PC-9 (cell line): Measurements from ENCODE around the gene ARHGAP30. TPM values are rescaled to one million over a fixed set of nuclear protein-coding genes. Genes with fewer than 3 reads are reported as not detected.

ENCODE experiments used
- BruUV-seq: library from RNA; stranded (reverse); fragments of 400-500 nt; replicated peaks from 2 replicates; lab custom pipeline; 2021; lab: Mats Ljungman, UMichigan
- CTCF ChIA-PET: fragments of 300-600 bp; sonication (Branson Sonifier 250); formaldehyde crosslinking; loops from one replicate; lab custom pipeline; 2022; ENCODE audit warnings: antibody characterized with exemption; lab: Charles Lee
- POLR2A ChIA-PET: fragments of 300-600 bp; sonication (Branson Sonifier 250); formaldehyde crosslinking; loops from one replicate; lab custom pipeline; 2022; ENCODE audit warnings: antibody characterized with exemption; ENCODE audit not compliant: unreplicated experiment; lab: Charles Lee
- DNase-seq, 2 experiments: peaks; one replicate each; pipeline versions ENCODE4 v3.0.0 to v3.0.0-alpha.2; 2015 to 2022; ENCODE audit warnings: mixed read lengths in 1 of 2
- H2AFZ ChIP-seq: fragments of 200-600 bp; sonication (generic); 2 replicates; pipeline ENCODE4 v1.8.1; 2017; ENCODE audit warnings: antibody characterized with exemption
- H3F3A ChIP-seq: fragments of 200-600 bp; sonication (generic); 2 replicates; pipeline ENCODE4 v1.8.1; 2017; ENCODE audit warnings: antibody characterized with exemption, mild to moderate bottlenecking, low read depth; ENCODE audit not compliant: insufficient read depth
- H3K27ac ChIP-seq: fragments of 200-600 bp; sonication (generic); 2 replicates; pipeline ENCODE4 v1.6.1; 2016; ENCODE audit warnings: mixed run types
- H3K27me3 ChIP-seq: fragments of 200-600 bp; sonication (generic); 2 replicates; pipeline ENCODE4 v1.6.1; 2016; ENCODE audit warnings: low read depth, mixed run types; ENCODE audit not compliant: insufficient read depth
- H3K36me3 ChIP-seq: fragments of 200-600 bp; sonication (generic); 2 replicates; pipeline ENCODE4 v1.6.1; 2016; ENCODE audit warnings: low read depth, mixed run types
- H3K4me1 ChIP-seq: fragments of 200-600 bp; sonication (generic); replicated peaks from 2 replicates; pipeline ENCODE4 v1.6.1; 2016; ENCODE audit warnings: mixed run types; ENCODE audit not compliant: insufficient read depth
- H3K4me2 ChIP-seq: fragments of 200-600 bp; sonication (generic); 2 replicates; pipeline ENCODE4 v1.6.1; 2017; ENCODE audit warnings: mixed run types
- H3K4me3 ChIP-seq: fragments of 200-600 bp; sonication (generic); 2 replicates; pipeline ENCODE4 v1.6.1; 2016; ENCODE audit warnings: mixed run types
- H3K79me2 ChIP-seq: fragments of 200-600 bp; sonication (generic); 2 replicates; pipeline ENCODE4 v1.6.1; 2017; ENCODE audit warnings: low read depth, mixed run types
- H3K9me2 ChIP-seq: fragments of 200-600 bp; sonication (generic); 2 replicates; pipeline ENCODE4 v1.8.1; 2017; ENCODE audit warnings: mild to moderate bottlenecking; ENCODE audit not compliant: insufficient read depth
- H3K9me3 ChIP-seq: fragments of 200-600 bp; sonication (generic); 2 replicates; pipeline ENCODE4 v1.8.1; 2016; ENCODE audit warnings: low read depth; ENCODE audit not compliant: insufficient read depth
- H4K20me1 ChIP-seq: fragments of 200-600 bp; sonication (generic); 2 replicates; pipeline ENCODE4 v1.8.1; 2017; ENCODE audit not compliant: insufficient read depth
- EZH2 ChIP-seq: fragments of 200-600 bp; sonication (generic); IDR thresholded peaks from 2 replicates; pipeline ENCODE4 v1.8.0; 2017; ENCODE audit warnings: antibody characterized with exemption, low read depth
- intact Hi-C: fragments of 100-400 bp; cut with micrococcal nuclease; formaldehyde crosslinking; loops from one replicate; pipeline ENCODE4 v1.10.0; 2022; ENCODE audit not compliant: unreplicated experiment
- total RNA-seq: library from RNA; stranded (reverse); gene quantifications from 2 replicates; pipeline ENCODE4 v1.2.3, GENCODE V29; 2021
- TF ChIP-seq, protein P1 (sequence below): fragments of 200-600 bp; sonication (generic); conservative IDR thresholded peaks from 2 replicates; pipeline ENCODE4 v1.6.1; 2017; ENCODE audit warnings: mixed run types, antibody characterized with exemption, mild to moderate bottlenecking, moderate library complexity

The ARHGAP30 gene
- total RNA-seq, 1 experiment from 2014 or later = 0.46 TPM

DNA sequence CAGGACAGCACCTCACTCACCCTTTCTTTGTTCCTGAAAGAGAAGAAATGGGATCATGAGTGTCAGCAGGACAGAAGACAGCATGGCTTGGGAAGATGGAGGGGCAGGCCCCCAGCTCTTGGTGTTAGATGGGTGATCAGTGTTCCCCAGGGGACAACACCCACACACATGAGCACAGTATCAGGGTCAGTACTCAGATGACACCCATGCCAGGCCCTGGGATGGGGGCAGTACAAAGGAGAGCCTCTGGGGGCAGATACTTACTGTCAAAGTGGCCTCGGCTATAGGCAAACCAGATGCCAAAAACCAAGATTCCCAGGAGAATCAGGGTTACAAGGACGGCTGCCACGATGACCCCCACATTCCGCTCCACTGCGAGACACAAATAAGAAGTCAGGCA, 70.3 kb downstream of the ARHGAP30 start:
- DNase-seq = no peak
- BruUV-seq = no TSS peak
- ChIA-PET CTCF (no interaction called here), POLR2A (no interaction called here)
- H3K36me3 ChIP-seq = peaks cover 40% of the 10 kb centered on the region
- H2AFZ ChIP-seq = no peak overlapping the region
- no peak overlapping the region for H3K4me3 ChIP-seq
- H3K79me2 ChIP-seq = peaks cover 19% of the 10 kb centered on the region
- intact Hi-C loops = loop anchor here (10.0 kb wide), 1 partner anchor 135 kb away; the partner anchor contains the start of gene DEDD
- TF ChIP-seq, protein P1, sequence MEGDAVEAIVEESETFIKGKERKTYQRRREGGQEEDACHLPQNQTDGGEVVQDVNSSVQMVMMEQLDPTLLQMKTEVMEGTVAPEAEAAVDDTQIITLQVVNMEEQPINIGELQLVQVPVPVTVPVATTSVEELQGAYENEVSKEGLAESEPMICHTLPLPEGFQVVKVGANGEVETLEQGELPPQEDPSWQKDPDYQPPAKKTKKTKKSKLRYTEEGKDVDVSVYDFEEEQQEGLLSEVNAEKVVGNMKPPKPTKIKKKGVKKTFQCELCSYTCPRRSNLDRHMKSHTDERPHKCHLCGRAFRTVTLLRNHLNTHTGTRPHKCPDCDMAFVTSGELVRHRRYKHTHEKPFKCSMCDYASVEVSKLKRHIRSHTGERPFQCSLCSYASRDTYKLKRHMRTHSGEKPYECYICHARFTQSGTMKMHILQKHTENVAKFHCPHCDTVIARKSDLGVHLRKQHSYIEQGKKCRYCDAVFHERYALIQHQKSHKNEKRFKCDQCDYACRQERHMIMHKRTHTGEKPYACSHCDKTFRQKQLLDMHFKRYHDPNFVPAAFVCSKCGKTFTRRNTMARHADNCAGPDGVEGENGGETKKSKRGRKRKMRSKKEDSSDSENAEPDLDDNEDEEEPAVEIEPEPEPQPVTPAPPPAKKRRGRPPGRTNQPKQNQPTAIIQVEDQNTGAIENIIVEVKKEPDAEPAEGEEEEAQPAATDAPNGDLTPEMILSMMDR = no peak
- no peak for TF ChIP-seq EZH2
- no peaks in the 10 kb centered on the region for H3K9me2 ChIP-seq
- no peaks in the 10 kb centered on the region for H3K27me3 ChIP-seq
- H3K9me3 ChIP-seq = no peaks in the 10 kb centered on the region
- H3F3A ChIP-seq = peaks cover 33% of the 10 kb centered on the region
- H3K4me2 ChIP-seq = no peak overlapping the region
- H3K27ac ChIP-seq = no peak overlapping the region
- peaks cover 33% of the 10 kb centered on the region for H3K4me1 ChIP-seq
- H4K20me1 ChIP-seq = 0 out of 2 replicates have a peak, but pooled peaks cover 4% of the 10 kb centered on the region

DNA sequence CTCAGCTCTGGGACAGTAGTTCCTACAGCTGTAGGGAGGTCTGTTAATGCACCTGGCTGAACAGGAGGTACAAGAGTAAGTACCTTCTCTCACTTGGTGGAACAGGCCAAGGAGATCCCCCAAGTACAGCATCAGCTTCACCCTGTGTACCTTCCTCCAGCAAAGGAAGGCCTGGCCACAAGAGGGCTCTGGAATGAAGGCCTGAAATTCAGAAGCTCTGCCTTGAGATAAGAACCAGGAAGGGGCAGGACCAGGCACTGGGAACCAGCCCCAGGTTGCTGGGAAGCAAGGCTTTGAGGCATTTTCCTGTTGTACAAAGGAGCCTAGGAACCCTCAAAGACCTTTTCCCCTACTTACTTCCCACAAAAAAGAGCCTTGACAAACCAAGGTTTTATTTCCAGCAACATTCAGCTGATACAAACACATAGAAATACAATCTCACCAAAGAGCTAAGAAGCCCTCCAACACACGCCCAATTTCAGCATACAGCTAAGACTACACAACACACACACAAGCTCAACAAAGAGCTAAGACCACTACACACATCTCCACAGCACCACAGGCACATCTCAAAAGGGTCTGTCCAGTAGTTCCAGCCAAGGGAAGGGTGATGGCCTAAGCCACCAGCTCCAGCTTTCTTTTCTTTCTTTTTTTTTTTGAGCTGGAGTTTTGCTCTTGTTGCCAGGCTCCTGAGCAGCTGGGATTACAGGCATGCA, 72.2 kb downstream of the ARHGAP30 start:
- no peaks in the 10 kb centered on the region for H3K27me3 ChIP-seq
- ChIA-PET CTCF (interaction anchor here (0.6 to 1.7 kb wide), 6 partner anchors 24 to 410 kb away, joined by 3 to 13 read pairs (median 4); partner anchors contain the start of genes KLHDC9 and USF1), POLR2A (interaction anchor here (0.6 kb wide), 1 partner anchor 138 kb away, joined by 5 read pairs; no protein-coding TSS in a partner anchor)
- H3K4me2 ChIP-seq = no peak overlapping the region
- peaks cover 37% of the 10 kb centered on the region for H3K4me1 ChIP-seq
- DNase-seq = peak; percentile 54 to 57
- H3K4me3 ChIP-seq = no peak overlapping the region
- H4K20me1 ChIP-seq = 0 out of 2 replicates have a peak, but pooled peaks cover 4% of the 10 kb centered on the region
- no peak overlapping the region for H2AFZ ChIP-seq
- peaks cover 39% of the 10 kb centered on the region for H3K36me3 ChIP-seq
- no peaks in the 10 kb centered on the region for H3K9me3 ChIP-seq
- H3K79me2 ChIP-seq = peaks cover 7% of the 10 kb centered on the region; the same call in 1 of the 2 replicates
- BruUV-seq = no TSS peak
- peaks cover 42% of the 10 kb centered on the region for H3F3A ChIP-seq
- H3K9me2 ChIP-seq = no peaks in the 10 kb centered on the region
- intact Hi-C loops = loop anchor here (1.0 to 10.0 kb wide), 4 partner anchors 23 to 137 kb away; partner anchors contain the start of genes DEDD, F11R, KLHDC9 and USF1
- H3K27ac ChIP-seq = peak overlapping the region; percentile 73
- TF ChIP-seq, protein P1 = peak; percentile 69
- TF ChIP-seq EZH2 = no peak

Other genes with a start within 250 kb of the ARHGAP30 start
- gene CD244, start 207.0 kb downstream of the ARHGAP30 start, total RNA-seq = not detected in 2 replicates
- not detected in 2 replicates for gene ITLN1, start 184.7 kb downstream of the ARHGAP30 start, total RNA-seq
- not detected in 2 replicates for gene ITLN2, start 115.1 kb downstream of the ARHGAP30 start, total RNA-seq
- 99.9 and 117 TPM in 2 replicates for gene F11R, start 48.7 kb downstream of the ARHGAP30 start, total RNA-seq
- 51.4 and 70.8 TPM in 2 replicates for gene TSTD1, start 30.9 kb downstream of the ARHGAP30 start, total RNA-seq
- 34.8 and 43.2 TPM in 2 replicates for gene USF1, start 23.9 kb downstream of the ARHGAP30 start, total RNA-seq
- gene NECTIN4, start 19.7 kb upstream of the ARHGAP30 start, total RNA-seq = 8.8 and 9.0 TPM in 2 replicates
- gene KLHDC9, start 28.5 kb upstream of the ARHGAP30 start, total RNA-seq = 5.6 and 7.4 TPM in 2 replicates
- gene PFDN2, start 48.1 kb upstream of the ARHGAP30 start, total RNA-seq = 68.2 and 74.4 TPM in 2 replicates
- 25.9 and 26.8 TPM in 2 replicates for gene NIT1, start 48.2 kb upstream of the ARHGAP30 start, total RNA-seq
- 26.7 and 29.8 TPM in 2 replicates for gene DEDD, start 62.8 kb upstream of the ARHGAP30 start, total RNA-seq
- 74.2 and 74.9 TPM in 2 replicates for gene UFC1, start 84.1 kb upstream of the ARHGAP30 start, total RNA-seq
- 32.3 and 34.8 TPM in 2 replicates for gene USP21, start 89.6 kb upstream of the ARHGAP30 start, total RNA-seq
- gene PPOX, start 96.5 kb upstream of the ARHGAP30 start, total RNA-seq = 23.1 and 26.4 TPM in 2 replicates
- 35.5 and 47.8 TPM in 2 replicates for gene B4GALT3, start 107.6 kb upstream of the ARHGAP30 start, total RNA-seq
- gene ADAMTS4, start 129.2 kb upstream of the ARHGAP30 start, total RNA-seq = 0.08 TPM in 1 of 2 replicates, not detected in the other
- 99.5 and 107 TPM in 2 replicates for gene NDUFS2, start 132.5 kb upstream of the ARHGAP30 start, total RNA-seq
- gene FCER1G, start 145.4 kb upstream of the ARHGAP30 start, total RNA-seq = 1.3 TPM in 1 of 2 replicates, not detected in the other
- not detected in 2 replicates for gene APOA2, start 153.7 kb upstream of the ARHGAP30 start, total RNA-seq
- gene TOMM40L, start 156.2 kb upstream of the ARHGAP30 start, total RNA-seq = 4.3 and 6.7 TPM in 2 replicates
- not detected in 2 replicates for gene NR1I3, start 168.3 kb upstream of the ARHGAP30 start, total RNA-seq
- gene PCP4L1, start 188.9 kb upstream of the ARHGAP30 start, total RNA-seq = not detected in 2 replicates
- 0.39 and 0.43 TPM in 2 replicates for gene MPZ, start 240.1 kb upstream of the ARHGAP30 start, total RNA-seq
- gene SDHC, start 244.5 kb upstream of the ARHGAP30 start, total RNA-seq = 215 and 216 TPM in 2 replicates